Measurements from ENCODE around the gene STRA6.

DNA sequence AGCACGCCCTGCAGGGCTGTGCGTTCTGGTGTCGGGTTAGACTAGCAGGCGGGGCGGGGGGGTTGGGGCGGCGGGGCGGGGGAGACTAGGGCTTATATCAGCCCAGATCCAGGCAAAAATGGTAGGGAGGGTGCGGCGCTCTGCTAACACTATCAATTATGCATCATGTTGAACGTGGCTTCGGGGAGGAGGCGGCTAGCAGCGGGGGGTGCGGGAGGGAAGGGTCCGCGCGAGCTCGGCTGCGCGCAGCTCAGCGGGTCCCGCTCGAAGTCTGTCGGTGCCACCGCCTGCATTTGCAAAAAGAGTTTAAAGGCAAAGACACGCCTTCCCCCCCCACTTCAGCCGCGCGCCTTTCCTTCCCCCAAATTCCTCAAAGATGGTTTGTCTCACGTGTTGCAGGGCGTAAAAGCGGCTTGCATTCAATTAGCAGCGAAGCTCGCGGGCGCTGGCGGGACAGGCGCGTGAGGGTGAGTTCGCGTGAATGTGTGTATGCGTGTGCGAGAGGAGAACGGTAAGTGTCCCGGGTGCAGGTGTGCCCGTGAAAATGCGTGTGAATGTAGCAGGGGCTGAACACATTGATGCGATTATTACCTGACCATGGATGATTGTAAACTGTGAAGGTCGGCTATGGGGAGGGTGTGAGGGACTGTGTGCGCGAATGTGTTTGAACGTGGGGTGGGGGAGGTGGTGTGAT, 72.3 kb downstream of the STRA6 start, which contains the start of gene ISLR2:
- TF ChIP-seq POLR2A (IDR thresholded peaks at IDR 0.05) = no peak
- TF ChIP-seq, protein P1, sequence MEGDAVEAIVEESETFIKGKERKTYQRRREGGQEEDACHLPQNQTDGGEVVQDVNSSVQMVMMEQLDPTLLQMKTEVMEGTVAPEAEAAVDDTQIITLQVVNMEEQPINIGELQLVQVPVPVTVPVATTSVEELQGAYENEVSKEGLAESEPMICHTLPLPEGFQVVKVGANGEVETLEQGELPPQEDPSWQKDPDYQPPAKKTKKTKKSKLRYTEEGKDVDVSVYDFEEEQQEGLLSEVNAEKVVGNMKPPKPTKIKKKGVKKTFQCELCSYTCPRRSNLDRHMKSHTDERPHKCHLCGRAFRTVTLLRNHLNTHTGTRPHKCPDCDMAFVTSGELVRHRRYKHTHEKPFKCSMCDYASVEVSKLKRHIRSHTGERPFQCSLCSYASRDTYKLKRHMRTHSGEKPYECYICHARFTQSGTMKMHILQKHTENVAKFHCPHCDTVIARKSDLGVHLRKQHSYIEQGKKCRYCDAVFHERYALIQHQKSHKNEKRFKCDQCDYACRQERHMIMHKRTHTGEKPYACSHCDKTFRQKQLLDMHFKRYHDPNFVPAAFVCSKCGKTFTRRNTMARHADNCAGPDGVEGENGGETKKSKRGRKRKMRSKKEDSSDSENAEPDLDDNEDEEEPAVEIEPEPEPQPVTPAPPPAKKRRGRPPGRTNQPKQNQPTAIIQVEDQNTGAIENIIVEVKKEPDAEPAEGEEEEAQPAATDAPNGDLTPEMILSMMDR (IDR thresholded peaks at IDR 0.05) = no peak
